GM19328 (cell line): Measurements from ENCODE around the gene ZNF385C.
"Not testable (repeated sequence)": the region's sequence is repeated elsewhere in the genome, so short reads cannot be mapped to it uniquely, and the experiment has no call there.

Source experiments
- ATAC-seq: cut with Tn5 transposase; IDR thresholded peaks from one replicate; pipeline ENCODE4 v1.9.1; 2021; ENCODE audit warnings: mild to moderate bottlenecking, moderate library complexity; ENCODE audit not compliant: unreplicated experiment

The ZNF385C gene

GRCh38 chr17:42025191-42025579 is 73.1 kb downstream of the ZNF385C start:
- no peak for ATAC-seq

- ATAC-seq = no peak
Measured at GRCh38 chr17:42023524-42024349, 74.5 kb downstream of the ZNF385C start.

GRCh38 chr17:42020845-42021244 is 77.4 kb downstream of the ZNF385C start:
- not testable (repeated sequence) for ATAC-seq

- peak; percentile 53 for ATAC-seq
Measured at GRCh38 chr17:42019509-42020404, 78.5 kb downstream of the ZNF385C start, which contains the start of gene NKIRAS2. Gene NKIRAS2 (plus strand): TSS chr17:42020090. CDS start chr17:42021578, 1,488 bp downstream.

GRCh38 chr17:42018988-42019387 is 79.3 kb downstream of the ZNF385C start:
- ATAC-seq = no peak

- no peak for ATAC-seq
Measured at GRCh38 chr17:42018339-42018738, 79.9 kb downstream of the ZNF385C start.

GRCh38 chr17:42017866-42018200 is 80.4 kb downstream of the ZNF385C start:
- peak; percentile 7 for ATAC-seq

GRCh38 chr17:42016941-42017865 is 81.1 kb downstream of the ZNF385C start, which contains the start of gene DNAJC7:
Gene DNAJC7 (minus strand): TSS chr17:42017439. CDS start chr17:42017416, 23 bp downstream.
- peak; percentile 87 for ATAC-seq

GRCh38 chr17:42016411-42016831 is 81.9 kb downstream of the ZNF385C start:
- ATAC-seq = no peak

- not testable (repeated sequence) for ATAC-seq
Measured at GRCh38 chr17:42013740-42014139, 84.5 kb downstream of the ZNF385C start.

GRCh38 chr17:42012363-42012762 is 85.9 kb downstream of the ZNF385C start:
- not testable (repeated sequence) for ATAC-seq

GRCh38 chr17:42010898-42011516 is 87.3 kb downstream of the ZNF385C start:
- no peak for ATAC-seq

GRCh38 chr17:42010266-42010680 is 88.0 kb downstream of the ZNF385C start:
- ATAC-seq = not testable (repeated sequence)

- no peak for ATAC-seq
Measured at GRCh38 chr17:42009170-42009569, 89.1 kb downstream of the ZNF385C start.

GRCh38 chr17:42005166-42005565 is 93.1 kb downstream of the ZNF385C start:
- no peak for ATAC-seq

- ATAC-seq = no peak
Measured at GRCh38 chr17:42002792-42003301, 95.4 kb downstream of the ZNF385C start.

GRCh38 chr17:42002175-42002791 is 96.0 kb downstream of the ZNF385C start:
- no peak for ATAC-seq

- ATAC-seq = no peak
Measured at GRCh38 chr17:42001729-42002128, 96.5 kb downstream of the ZNF385C start.

- ATAC-seq = no peak
Measured at GRCh38 chr17:42000413-42001133, 97.7 kb downstream of the ZNF385C start.
